Epidermal melanocyte (primary cell): ENCODE data around the gene FZD10.

Experiments
- DNase-seq: peaks from one replicate; pipeline ENCODE4 v3.0.0; 2011; ENCODE audit warnings: low spot score; ENCODE audit not compliant: insufficient read length

FZD10 gene

GRCh38 chr12:130162267-130162666 is at the start of gene FZD10:
Gene FZD10, plus strand, starts transcription at chr12:130162464. Its CDS starts 479 bp downstream, at chr12:130162943.
- peak; percentile 57 for DNase-seq

GRCh38 chr12:130114952-130115351 is 47.3 kb upstream of the FZD10 start:
- DNase-seq: no peak

- DNase-seq: no peak
Measured at GRCh38 chr12:130115646-130116045, 46.6 kb upstream of the FZD10 start.

GRCh38 chr12:130116791-130117190 is 45.5 kb upstream of the FZD10 start:
- no peak for DNase-seq

GRCh38 chr12:130117233-130117632 is 45.0 kb upstream of the FZD10 start:
- DNase-seq: no peak

- no peak for DNase-seq
Measured at GRCh38 chr12:130117701-130118100, 44.6 kb upstream of the FZD10 start.

- no peak for DNase-seq
Measured at GRCh38 chr12:130118181-130118580, 44.1 kb upstream of the FZD10 start.

GRCh38 chr12:130119241-130119861 is 42.9 kb upstream of the FZD10 start:
- no peak for DNase-seq

GRCh38 chr12:130120012-130120805 is 42.1 kb upstream of the FZD10 start:
- DNase-seq: no peak

GRCh38 chr12:130121226-130122000 is 40.9 kb upstream of the FZD10 start:
- no peak for DNase-seq

GRCh38 chr12:130122356-130122755 is 39.9 kb upstream of the FZD10 start:
- DNase-seq: no peak

- no peak for DNase-seq
Measured at GRCh38 chr12:130124106-130124505, 38.2 kb upstream of the FZD10 start.

- no peak for DNase-seq
Measured at GRCh38 chr12:130124605-130125244, 37.5 kb upstream of the FZD10 start.

- no peak for DNase-seq
Measured at GRCh38 chr12:130126023-130126432, 36.2 kb upstream of the FZD10 start.

GRCh38 chr12:130127532-130127911 is 34.7 kb upstream of the FZD10 start:
- DNase-seq: no peak

GRCh38 chr12:130127912-130128789 is 34.1 kb upstream of the FZD10 start:
- no peak for DNase-seq

GRCh38 chr12:130128790-130129735 is 33.2 kb upstream of the FZD10 start:
- DNase-seq: no peak

- no peak for DNase-seq
Measured at GRCh38 chr12:130130346-130130745, 31.9 kb upstream of the FZD10 start.

- DNase-seq: no peak
Measured at GRCh38 chr12:130131025-130131424, 31.2 kb upstream of the FZD10 start.

- no peak for DNase-seq
Measured at GRCh38 chr12:130131801-130132200, 30.5 kb upstream of the FZD10 start.
